Esophagus muscularis mucosa (tissue), 4 donors: Measurements from ENCODE around the gene CORO2B. TPM values are rescaled to one million over a fixed set of nuclear protein-coding genes. Genes with fewer than 3 reads are reported as not detected.

Experiments used
- DNase-seq: peaks from one replicate; pipeline ENCODE4 v3.0.0-alpha.2; 2017; ENCODE audit errors: extremely low spot score
- H3K27ac ChIP-seq, 4 donors: fragments of 200-600 bp; sonication (generic); replicated peaks in 1 of 4; 1 replicate in 3 of 4; 2 replicates in 1 of 4; pipeline ENCODE4 v1.5.1; 2016 to 2019; ENCODE audit warnings: mild to moderate bottlenecking in 1 of 4
- H3K27me3 ChIP-seq, 4 donors: fragments of 200-600 bp; sonication (generic); one replicate each; pipeline versions ENCODE4 v1.5.1 to v1.6.0; 2016 to 2019
- H3K36me3 ChIP-seq, 4 donors: fragments of 200-600 bp; sonication (generic); one replicate each; pipeline ENCODE4 v1.5.1; 2016 to 2019
- H3K4me1 ChIP-seq, 4 donors: fragments of 200-600 bp; sonication (generic); one replicate each; pipeline ENCODE4 v1.5.1; 2016 to 2019
- H3K4me3 ChIP-seq, 4 donors: fragments of 200-600 bp; sonication (generic); 1 replicate in 2 of 4; 2 replicates in 2 of 4; pipeline ENCODE4 v1.5.1; 2016 to 2019; ENCODE audit warnings: mild to moderate bottlenecking in 4 of 4, moderate library complexity in 1 of 4
- H3K9me3 ChIP-seq, 4 donors: fragments of 200-600 bp; sonication (generic); 1 replicate in 3 of 4; 2 replicates in 1 of 4; pipeline ENCODE4 v1.5.1; 2016 to 2019
- EP300 ChIP-seq: sonication (generic); formaldehyde crosslinking; IDR thresholded peaks from one replicate; pipeline ENCODE4 v1.6.1; 2017; ENCODE audit warnings: antibody characterized with exemption
- POLR2A ChIP-seq: fragments of 450-650 bp; IDR thresholded peaks from one replicate; pipeline ENCODE4 v1.6.1; 2017; ENCODE audit warnings: antibody characterized with exemption, moderate library complexity, mild to moderate bottlenecking, low read depth
- POLR2AphosphoS5 ChIP-seq, 2 donors: sonication (generic); formaldehyde crosslinking; IDR thresholded peaks; one replicate each; pipeline ENCODE4 v1.6.1; 2017; ENCODE audit warnings: antibody characterized with exemption in 2 of 2
- WGBS: methylation state at CpG from one replicate; pipeline ENCODE4 v1.1.5; 2018; 5-methylcytosine and 5-hydroxymethylcytosine counted together
- intact Hi-C: fragments of 100-400 bp; cut with DNase I; formaldehyde crosslinking; loops from one replicate; pipeline ENCODE4 v1.15.1; 2023
- total RNA-seq, 4 donors: library from RNA; depleted of rRNA; stranded (reverse); fragments of >200 nt; gene quantifications; one replicate each; pipeline versions ENCODE4 v1.1.0 to v1.2.1, GENCODE V29; 2016
- TF ChIP-seq, protein P1 (sequence below), 3 experiments: fragments of 200-600 bp in 2 of 3; fragments of 450-650 bp in 1 of 3; sonication (generic) in 2 of 3; IDR thresholded peaks; one replicate each; pipeline ENCODE4 v1.5.1; 2017 to 2019; ENCODE audit warnings: antibody characterized with exemption in 3 of 3, mild to moderate bottlenecking in 2 of 3, moderate library complexity in 1 of 3

Gene CORO2B
- total RNA-seq, 4 donors from 2014 or later, result 5.8 to 12.2 (median 7.5) TPM

- Histone ChIP-seq H3K36me3 (no peaks in the 10 kb centered on the region), H3K27me3 (peaks cover 0 to 50% (median 0%) of the 10 kb centered on the region in 4 donors), H3K4me1 (peaks cover 7 to 50% (median 21%) of the 10 kb centered on the region in 4 donors), H3K4me3 (no peak overlapping the region), H3K9me3 (no peaks in the 10 kb centered on the region), H3K27ac (no peak overlapping the region)
- DNase-seq, result no peak
- intact Hi-C loops, result no loop called here
- whole genome bisulfite sequencing, result 85% methylated on average over 7 of the region's 7 CpGs
- TF ChIP-seq, protein P1, sequence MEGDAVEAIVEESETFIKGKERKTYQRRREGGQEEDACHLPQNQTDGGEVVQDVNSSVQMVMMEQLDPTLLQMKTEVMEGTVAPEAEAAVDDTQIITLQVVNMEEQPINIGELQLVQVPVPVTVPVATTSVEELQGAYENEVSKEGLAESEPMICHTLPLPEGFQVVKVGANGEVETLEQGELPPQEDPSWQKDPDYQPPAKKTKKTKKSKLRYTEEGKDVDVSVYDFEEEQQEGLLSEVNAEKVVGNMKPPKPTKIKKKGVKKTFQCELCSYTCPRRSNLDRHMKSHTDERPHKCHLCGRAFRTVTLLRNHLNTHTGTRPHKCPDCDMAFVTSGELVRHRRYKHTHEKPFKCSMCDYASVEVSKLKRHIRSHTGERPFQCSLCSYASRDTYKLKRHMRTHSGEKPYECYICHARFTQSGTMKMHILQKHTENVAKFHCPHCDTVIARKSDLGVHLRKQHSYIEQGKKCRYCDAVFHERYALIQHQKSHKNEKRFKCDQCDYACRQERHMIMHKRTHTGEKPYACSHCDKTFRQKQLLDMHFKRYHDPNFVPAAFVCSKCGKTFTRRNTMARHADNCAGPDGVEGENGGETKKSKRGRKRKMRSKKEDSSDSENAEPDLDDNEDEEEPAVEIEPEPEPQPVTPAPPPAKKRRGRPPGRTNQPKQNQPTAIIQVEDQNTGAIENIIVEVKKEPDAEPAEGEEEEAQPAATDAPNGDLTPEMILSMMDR (IDR thresholded peaks at IDR 0.05), result no peak
- no peak for TF ChIP-seq EP300
- no peak for TF ChIP-seq POLR2A
- TF ChIP-seq POLR2AphosphoS5 (IDR thresholded peaks at IDR 0.05), result no peak
Measured at GRCh38 chr15:68627476-68627875, 48.7 kb downstream of the CORO2B start.

DNA sequence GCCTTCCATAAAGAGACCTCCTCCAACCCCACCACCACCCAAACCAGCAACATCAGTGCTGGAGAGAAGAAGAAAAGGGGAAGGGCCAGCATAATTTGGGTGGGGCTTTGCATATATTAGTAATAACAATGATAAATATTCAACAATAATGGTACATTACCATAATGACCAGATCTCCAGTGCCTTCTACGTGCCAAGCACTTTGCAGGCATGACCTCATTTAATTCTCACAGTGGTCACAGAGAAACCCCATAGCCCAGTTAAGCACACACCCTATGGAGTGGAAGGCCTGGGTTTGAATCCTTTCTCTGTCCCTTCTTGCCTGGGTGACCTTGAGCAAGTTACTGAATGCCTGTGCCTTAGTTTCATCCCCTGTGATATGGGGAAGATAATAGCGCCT, 49.2 kb downstream of the CORO2B start:
- no peak overlapping the region for H3K27ac ChIP-seq
- 88% methylated on average over 2 of the region's 2 CpGs for WGBS
- H3K9me3 ChIP-seq, result no peaks in the 10 kb centered on the region
- H3K36me3 ChIP-seq, result no peaks in the 10 kb centered on the region
- peaks cover 0 to 50% (median 0%) of the 10 kb centered on the region in 4 donors for H3K27me3 ChIP-seq
- H3K4me3 ChIP-seq, result no peak overlapping the region
- no peak for DNase-seq
- TF ChIP-seq, protein P1 (IDR thresholded peaks at IDR 0.05), result no peak
- TF ChIP-seq EP300 (no peak), POLR2A (no peak), POLR2AphosphoS5 (IDR thresholded peaks at IDR 0.05) (no peak)
- intact Hi-C loops, result no loop called here
- H3K4me1 ChIP-seq, result peaks cover 7 to 46% (median 22%) of the 10 kb centered on the region in 4 donors

DNA sequence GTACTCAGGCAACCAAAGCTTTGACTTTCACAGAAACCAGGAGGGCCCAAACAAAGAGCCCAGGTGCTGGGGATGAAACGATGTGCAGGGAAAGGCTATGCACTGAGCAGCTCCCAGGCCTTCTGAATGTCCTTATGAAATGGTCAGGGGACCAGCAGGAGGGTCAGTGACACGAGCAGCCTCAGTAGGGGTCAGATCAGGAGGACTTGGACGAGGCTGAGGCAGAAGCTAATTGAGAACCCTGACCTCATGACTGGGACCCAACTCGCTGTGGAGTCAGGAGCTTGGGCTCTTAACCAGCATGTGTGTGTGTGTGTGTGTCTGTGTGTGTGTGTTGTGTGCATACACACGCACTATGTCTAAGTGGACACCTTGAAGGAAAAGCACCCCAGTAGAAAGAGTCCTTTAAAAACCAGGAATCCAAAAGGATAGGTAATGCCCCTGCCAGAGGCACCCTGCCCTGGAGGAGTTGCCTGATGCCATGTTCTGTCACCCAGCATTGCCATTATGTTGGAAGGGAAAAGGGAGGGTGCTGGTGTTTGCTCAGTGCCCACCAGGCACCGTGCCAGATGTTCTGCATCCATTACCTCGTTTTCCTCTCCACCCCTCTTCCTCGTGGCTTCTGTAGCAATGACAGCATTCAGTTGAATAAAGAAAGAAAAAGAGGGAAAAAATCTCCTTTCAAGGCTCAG, 50.9 kb downstream of the CORO2B start:
- H3K4me1 ChIP-seq, result peaks cover 15 to 47% (median 20%) of the 10 kb centered on the region in 4 donors

DNA sequence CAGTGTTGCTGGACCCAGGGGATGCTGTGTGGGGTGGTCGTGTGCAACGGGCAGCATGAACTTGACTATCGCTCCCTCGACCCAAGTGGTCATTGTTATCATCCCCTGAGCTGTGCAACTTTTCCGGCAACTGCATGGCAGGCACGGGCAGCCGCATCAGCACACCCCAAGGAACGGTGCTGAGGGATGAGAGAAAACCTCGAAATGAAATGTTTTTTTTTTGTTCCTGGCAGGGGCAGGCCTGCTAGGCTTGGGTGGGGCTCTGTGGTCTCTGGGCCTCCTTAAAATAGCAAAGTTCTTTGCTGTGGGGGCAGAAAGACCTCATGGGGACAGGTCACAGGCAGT, 51.4 kb downstream of the CORO2B start:
- Histone ChIP-seq H3K4me3 (no peak overlapping the region), H3K27ac (no peak overlapping the region), H3K27me3 (peaks cover 0 to 37% (median 0%) of the 10 kb centered on the region in 4 donors), H3K36me3 (no peaks in the 10 kb centered on the region), H3K9me3 (no peaks in the 10 kb centered on the region), H3K4me1 (peaks cover 20 to 53% (median 25%) of the 10 kb centered on the region in 4 donors)
- WGBS, result 87% methylated on average over 9 of the region's 9 CpGs
- TF ChIP-seq EP300 (no peak), POLR2A (no peak), POLR2AphosphoS5 (IDR thresholded peaks at IDR 0.05) (no peak)
- TF ChIP-seq, protein P1 (IDR thresholded peaks at IDR 0.05), result no peak
- no peak for DNase-seq
- intact Hi-C loops, result loop anchor here (10.0 kb wide), 1 partner anchor 45 kb away; no protein-coding TSS in a partner anchor

More for the DNA sequence above, 50.9 kb downstream of the CORO2B start:
- no peak overlapping the region for H3K4me3 ChIP-seq
- intact Hi-C loops, result loop anchor here (10.0 kb wide), 1 partner anchor 45 kb away; no protein-coding TSS in a partner anchor
- no peaks in the 10 kb centered on the region for H3K9me3 ChIP-seq
- H3K27ac ChIP-seq, result no peak overlapping the region
- no peaks in the 10 kb centered on the region for H3K36me3 ChIP-seq
- 65% methylated on average over 8 of the region's 8 CpGs for WGBS
- H3K27me3 ChIP-seq, result peaks cover 0 to 41% (median 0%) of the 10 kb centered on the region in 4 donors
- no peak for TF ChIP-seq EP300
- TF ChIP-seq POLR2A, result no peak
- TF ChIP-seq, protein P1 (IDR thresholded peaks at IDR 0.05), result no peak
- TF ChIP-seq POLR2AphosphoS5 (IDR thresholded peaks at IDR 0.05), result no peak
- DNase-seq, result no peak
